NOMO-1 treated with DMSO at 0.1 percent for 48 hours (cell line): ENCODE results near the gene SNX1.

Source experiments
- DNase-seq: peaks from one replicate; lab custom pipeline; 2025; ENCODE audit not compliant: unreplicated experiment; lab: John Stamatoyannopoulos, UW

Gene SNX1

GRCh38 chr15:64146041-64146440 lies 50.3 kb downstream of the SNX1 start:
- no peak for DNase-seq

DNA sequence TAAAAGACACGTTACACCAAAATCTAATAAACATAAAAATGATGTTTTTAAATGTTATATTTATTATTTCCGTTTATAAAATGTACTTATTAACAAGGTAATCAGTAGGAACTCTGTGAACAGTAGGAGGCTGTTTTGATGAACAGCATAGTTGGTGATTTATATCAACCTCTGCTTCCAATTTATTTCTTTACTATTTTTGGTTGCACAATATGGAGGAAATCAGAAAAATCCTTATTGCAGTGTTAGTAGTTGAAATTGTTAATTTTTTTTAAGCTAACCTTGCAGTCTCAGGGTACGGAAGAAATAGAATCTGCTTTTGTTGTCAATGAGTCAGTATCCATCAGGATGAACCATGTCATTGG lies 50.7 kb downstream of the SNX1 start:
- no peak for DNase-seq

DNA sequence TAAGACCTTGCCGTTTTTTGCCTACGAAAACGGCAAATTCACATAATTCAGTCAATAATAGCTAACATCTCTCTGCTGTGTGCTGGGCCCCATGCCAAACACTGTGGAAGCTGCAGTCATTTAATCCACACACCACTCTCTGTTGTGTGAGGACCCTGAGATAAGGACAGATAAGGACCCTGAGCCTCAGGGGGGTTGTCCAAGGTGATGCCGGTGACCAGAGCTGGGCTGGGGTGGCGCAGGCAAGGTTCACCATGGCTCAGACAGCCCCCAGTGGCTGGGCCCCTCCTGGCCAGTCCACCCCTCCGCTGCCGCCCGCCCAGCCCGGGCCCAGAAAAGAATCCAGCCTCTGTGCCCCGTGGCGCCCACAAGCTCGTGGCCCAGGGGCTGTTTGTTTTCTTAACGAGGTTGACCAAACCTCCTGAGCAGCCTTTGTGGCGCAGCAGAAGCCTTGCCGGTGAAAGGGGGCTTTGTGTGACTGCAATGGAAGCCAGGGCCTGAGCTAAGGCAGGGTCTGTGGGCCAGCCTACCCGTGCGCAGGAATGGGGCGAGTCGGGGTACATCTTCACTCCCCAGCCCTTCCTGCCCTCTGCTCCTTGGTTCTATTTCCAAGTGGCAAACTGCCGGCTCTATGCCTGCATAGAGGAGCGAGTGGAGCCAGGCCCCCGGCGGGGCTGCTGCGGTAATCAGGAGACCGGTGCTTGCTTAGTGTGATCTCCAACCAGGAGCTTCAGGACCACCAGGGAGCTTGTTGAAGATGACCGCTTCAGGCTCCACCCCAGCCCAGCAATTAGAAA lies 51.3 kb downstream of the SNX1 start:
- no peak for DNase-seq

DNA sequence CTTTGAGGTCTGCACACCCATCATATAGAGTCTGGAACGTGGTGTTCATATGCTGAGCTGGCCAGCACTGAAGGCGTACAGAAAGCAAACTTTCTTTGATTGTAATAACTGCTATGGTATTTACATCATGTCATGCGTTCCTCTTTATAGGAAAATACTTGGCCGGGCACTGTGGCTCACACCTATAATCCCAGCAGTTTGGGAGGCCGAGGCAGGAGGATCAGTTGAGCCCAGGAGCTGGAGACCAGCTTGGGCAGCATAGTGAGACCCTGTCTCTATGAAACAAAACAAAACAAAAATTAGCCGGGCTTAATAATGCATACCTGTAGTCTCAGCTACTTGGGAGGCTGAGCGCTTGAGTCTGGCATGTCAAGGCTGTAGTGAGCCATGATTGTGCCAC lies 52.4 kb downstream of the SNX1 start:
- DNase-seq: no peak

GRCh38 chr15:64148581-64148980 lies 52.8 kb downstream of the SNX1 start:
- DNase-seq: no peak

DNA sequence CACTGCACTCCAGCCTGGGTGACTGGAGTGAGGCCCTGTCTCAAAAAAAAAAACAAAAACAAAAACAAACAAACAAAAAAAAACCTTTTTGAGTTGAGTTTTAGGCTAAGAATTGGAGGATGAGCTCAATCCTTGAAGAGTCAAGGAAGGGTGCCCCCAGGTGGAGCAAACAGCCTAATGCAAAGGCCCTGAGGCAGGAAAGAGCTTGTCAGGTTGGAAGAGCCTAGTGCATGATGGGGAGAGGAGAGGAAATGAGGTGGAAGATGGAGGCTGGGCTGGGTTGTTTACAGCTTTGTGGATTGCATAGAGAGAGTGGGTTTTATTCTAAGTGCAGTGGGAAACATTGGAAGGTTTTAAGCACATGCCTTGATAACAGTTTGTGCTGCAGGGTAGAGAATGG lies 53.6 kb downstream of the SNX1 start:
- no peak for DNase-seq

DNA sequence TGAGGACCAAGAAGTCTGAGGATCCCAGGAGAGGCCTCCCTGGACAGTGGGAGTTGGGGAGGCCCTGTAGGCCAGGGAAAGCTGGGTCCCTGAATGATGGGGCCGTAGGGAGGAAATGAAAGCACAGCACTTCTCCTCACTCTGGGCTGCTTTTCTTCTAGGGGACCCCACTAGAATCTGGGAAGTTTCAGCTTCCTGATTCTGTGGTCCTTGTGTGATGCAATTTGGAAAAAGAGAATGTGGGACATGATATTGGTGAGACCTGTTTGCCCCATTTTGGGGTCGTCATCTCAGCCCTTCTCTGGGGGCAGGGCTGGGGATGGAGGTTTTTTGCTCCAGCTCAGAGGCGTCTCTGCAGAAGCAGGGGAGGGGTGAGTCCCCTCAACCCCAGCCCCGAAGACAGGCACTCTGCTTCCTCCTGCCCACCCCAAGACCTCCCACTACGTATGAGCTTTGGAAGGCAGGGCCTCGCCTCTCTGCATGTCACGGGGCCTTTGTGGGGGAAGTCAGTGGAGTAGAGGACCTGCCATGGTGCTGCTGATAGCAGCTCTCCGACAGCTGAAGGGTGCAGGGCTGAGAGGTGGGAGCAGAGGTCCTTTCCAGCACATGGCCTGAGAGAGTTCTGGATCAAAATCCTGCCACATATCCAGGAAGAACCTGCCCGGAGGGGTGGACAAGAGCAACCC lies 54.3 kb downstream of the SNX1 start:
- DNase-seq: no peak

DNA sequence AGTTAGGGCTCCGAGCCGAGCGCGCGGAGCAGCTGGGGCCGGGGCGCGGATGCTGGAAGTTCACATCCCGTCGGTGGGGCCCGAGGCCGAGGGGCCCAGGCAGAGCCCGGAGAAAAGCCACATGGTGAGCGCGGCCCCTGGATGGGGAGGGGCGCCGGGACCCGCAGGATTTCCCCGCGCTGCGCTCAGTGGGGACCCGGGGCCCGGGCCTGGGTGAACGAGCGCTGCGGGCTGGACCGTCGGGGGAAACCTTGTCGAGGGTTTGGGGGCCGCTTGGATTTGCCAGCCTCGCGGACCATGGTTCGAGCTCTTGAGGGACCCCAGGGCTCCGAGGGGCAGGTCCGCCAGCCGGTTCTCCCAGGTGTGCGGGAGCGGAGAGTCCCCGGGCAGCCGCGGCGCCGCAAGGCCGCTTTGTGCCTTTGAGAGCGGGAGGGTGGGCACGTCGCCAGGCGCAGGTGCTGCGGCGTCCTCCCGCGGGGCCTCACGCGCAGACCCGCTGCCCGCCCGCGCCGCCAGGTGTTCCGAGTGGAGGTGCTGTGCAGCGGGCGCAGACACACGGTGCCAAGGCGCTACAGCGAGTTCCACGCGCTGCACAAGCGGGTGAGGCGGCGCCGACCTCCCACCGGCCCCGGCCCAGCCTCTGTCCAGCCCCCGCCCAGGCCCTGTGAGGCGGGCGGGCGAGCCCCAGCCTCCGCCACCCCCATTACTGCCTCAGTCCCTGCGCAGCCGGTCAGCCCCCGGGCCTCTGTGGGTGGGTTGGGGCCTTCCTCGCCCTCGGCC lies 56.1 kb downstream of the SNX1 start, which contains the start of gene SNX22:
Gene SNX22 (plus strand): TSS at position 5 of the 780 bp plus-strand sequence. CDS start 45 bp downstream, at position 50.
- no peak for DNase-seq

DNA sequence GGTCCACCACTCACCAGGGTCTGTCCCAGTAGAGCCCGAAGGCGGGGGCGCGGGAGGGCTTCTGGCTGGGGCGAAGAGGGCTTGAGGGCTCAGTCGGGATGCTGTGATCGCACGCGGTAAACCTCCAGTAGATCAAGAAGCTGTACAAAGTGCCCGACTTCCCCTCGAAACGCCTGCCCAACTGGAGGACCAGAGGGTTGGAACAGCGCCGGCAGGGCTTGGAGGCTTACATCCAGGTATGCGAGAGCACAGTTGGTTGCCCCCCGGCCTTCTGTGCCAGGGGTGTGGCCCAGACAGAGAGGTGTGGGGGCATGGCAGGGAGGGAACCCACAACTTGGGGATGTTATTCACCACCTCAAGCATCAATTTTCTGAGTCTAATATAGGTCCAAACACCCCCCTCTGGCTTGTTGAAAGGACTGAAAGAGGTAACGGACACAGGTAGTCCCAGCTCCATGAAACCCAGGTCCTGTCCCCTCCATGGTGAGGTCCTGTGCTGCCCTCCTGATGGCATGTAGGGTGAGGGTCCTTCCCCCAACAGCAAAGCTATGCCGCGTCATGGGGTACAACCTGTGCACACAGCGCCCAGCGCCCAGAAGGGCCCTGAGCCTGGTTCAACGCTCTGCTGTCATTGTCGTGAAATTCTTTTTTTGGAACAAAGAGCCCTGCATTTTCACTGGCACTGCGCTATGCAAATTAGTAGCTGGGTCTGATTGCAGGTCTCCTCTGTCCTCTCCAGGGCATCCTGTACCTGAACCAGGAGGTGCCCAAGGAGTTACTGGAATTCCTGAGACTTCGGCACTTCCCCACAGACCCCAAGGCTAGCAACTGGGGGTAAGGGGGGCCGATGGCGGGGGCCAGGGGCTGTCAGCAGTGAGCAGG lies 57.0 kb downstream of the SNX1 start:
- no peak for DNase-seq

- DNase-seq: peak; percentile 73
Measured at GRCh38 chr15:64153480-64154367, 57.9 kb downstream of the SNX1 start.

- DNase-seq: no peak
Measured at GRCh38 chr15:64155802-64156651, 60.2 kb downstream of the SNX1 start.

- DNase-seq: no peak
Measured at GRCh38 chr15:64156652-64157331, 61.0 kb downstream of the SNX1 start.

DNA sequence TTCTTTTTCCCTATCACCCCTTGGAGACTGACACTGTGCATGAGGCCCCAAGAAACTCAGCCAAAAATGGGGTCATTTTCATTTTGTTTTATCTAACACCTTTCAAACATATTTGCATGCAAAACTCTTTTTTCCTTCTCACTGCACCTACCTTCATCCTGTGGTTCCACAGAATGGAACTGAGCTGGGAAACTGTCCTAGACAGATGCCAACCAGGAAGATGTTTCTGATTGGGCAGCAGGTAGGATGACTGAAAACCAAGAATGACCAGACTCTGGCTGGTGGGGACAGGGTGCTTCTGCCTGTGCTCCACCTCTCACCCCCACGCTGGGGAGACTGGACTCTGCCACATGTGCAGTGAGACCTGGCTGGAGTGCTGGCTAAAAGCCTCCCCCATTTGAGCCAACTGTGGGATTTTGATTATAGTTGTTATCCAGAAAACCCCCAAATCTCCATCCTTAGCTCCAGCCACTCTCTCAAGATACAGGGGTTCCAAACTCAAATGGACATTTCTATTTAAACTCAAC lies 61.9 kb downstream of the SNX1 start:
- DNase-seq: no peak

DNA sequence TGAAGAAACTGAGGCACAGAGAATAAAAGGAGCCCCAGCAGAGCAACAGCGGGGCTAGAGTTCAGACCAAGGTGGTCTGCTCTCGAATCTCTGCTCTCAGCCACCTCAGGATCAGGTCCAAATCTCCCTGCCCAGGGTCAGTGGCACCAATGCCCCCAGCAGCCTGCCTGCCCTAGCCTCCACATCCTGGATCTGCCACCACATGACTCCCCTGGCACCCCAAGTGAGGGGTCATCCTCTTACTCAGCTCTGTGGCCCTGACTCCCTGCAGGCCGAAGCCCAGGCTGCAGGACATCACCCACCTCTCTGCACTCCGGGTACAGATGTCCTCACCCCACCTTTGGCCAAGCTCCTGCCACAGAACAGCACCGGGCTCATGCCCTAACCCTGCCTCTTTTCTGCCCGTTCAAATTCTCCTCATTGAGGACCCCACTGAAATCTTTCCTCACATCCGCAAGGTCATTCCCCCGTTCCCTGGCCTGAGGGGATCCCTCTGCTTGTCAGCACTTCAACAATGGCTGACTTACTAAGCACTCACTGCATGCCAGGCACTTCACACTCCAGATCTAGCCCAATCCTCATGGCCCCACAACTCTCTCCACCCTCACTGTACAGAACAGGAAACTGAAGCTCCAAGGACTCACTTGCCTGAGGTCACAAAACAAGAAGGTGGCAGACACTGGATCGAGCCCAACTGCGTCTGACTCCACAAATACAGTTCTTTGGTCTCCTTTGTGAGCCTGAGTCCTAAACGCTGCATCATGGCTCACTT lies 62.8 kb downstream of the SNX1 start:
- no peak for DNase-seq

GRCh38 chr15:64161688-64162477 lies 66.1 kb downstream of the SNX1 start:
- no peak for DNase-seq

DNA sequence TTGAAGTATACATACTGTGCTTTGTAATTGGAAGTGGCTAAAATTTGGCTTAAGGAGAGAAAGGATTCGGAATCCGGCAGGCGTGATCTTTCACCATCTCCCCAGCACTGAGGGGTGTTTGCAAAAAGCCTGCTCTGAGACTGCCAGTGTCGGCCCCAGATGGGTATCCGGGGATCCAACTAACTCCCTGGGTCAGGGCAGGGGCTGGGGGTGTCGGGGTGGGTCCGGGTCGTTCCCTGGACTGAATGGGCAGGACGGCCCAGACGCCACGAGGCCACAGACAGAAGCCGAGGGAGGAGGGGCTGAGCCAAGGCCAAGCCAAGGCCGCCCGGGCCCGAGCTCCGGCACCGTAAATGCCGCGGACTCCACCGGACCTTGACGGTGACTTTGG lies 66.7 kb downstream of the SNX1 start:
- no peak for DNase-seq
